22Rv1 (cell line): ENCODE data around the gene PDE5A.

Experiments used
- ZFX ChIP-seq: fragments of 450-650 bp; IDR thresholded peaks from 2 replicates; pipeline ENCODE4 v1.6.1; 2017; ENCODE audit warnings: antibody characterized with exemption, borderline replicate concordance
- TF ChIP-seq, protein P1 (sequence below): fragments of 450-650 bp; IDR thresholded peaks from 2 replicates; pipeline ENCODE4 v1.5.1; 2017; ENCODE audit warnings: mild to moderate bottlenecking

DNA sequence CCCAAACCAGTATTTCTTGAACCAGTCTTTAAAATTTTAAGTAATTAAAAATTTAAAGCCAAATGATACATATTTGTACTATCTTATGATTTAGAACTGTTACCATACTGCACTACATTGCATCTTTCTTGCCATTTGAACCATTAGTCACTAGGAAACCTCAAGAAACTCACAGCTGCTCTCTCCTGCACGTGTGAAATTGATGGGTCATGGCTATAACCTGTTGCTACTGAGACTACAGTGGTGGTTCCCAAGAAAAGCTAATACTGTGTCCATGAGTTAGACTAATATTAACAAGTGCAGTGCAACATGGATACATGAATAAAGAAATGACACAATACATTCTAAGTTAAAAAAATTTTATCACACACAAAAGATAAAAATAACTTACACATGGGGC lies 88.4 kb downstream of the PDE5A start:
- TF ChIP-seq, protein P1, sequence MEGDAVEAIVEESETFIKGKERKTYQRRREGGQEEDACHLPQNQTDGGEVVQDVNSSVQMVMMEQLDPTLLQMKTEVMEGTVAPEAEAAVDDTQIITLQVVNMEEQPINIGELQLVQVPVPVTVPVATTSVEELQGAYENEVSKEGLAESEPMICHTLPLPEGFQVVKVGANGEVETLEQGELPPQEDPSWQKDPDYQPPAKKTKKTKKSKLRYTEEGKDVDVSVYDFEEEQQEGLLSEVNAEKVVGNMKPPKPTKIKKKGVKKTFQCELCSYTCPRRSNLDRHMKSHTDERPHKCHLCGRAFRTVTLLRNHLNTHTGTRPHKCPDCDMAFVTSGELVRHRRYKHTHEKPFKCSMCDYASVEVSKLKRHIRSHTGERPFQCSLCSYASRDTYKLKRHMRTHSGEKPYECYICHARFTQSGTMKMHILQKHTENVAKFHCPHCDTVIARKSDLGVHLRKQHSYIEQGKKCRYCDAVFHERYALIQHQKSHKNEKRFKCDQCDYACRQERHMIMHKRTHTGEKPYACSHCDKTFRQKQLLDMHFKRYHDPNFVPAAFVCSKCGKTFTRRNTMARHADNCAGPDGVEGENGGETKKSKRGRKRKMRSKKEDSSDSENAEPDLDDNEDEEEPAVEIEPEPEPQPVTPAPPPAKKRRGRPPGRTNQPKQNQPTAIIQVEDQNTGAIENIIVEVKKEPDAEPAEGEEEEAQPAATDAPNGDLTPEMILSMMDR, result no peak
- no peak for TF ChIP-seq ZFX
